ENCODE data around the gene AVPI1. TPM values are rescaled to one million over a fixed set of nuclear protein-coding genes. Genes with fewer than 3 reads are reported as not detected.

AVPI1 gene
- polyA plus RNA-seq, 3 donors, result 2.0 to 11.2 (median 2.9) TPM

DNA sequence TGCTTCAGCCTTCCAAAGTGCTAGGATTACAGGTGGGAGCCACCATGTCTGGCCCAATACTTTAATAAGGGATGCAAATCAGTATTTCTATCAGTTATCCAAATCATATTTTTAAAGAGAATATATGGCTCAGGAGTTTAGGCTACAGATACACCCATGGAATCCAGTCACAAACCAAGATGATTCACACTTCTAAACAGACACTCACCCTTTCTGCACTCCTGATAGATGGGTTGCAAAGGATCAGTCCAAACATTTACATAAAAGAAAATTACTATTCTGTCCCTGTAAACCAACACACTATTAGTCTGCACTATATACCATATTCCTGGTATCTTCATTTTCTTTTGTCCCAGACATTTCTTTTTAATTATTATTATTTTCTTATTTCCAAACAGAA lies 55.9 kb downstream of the AVPI1 start:
- DNase-seq, result no peak
- H3K9me3 ChIP-seq (replicated peaks in 1 of 2; ENCODE audit: control insufficient read depth in 1 of 2, insufficient read depth in 1 of 2, low read length in 2 of 2), result no peaks in the 10 kb centered on the region
- TF ChIP-seq, protein P1, sequence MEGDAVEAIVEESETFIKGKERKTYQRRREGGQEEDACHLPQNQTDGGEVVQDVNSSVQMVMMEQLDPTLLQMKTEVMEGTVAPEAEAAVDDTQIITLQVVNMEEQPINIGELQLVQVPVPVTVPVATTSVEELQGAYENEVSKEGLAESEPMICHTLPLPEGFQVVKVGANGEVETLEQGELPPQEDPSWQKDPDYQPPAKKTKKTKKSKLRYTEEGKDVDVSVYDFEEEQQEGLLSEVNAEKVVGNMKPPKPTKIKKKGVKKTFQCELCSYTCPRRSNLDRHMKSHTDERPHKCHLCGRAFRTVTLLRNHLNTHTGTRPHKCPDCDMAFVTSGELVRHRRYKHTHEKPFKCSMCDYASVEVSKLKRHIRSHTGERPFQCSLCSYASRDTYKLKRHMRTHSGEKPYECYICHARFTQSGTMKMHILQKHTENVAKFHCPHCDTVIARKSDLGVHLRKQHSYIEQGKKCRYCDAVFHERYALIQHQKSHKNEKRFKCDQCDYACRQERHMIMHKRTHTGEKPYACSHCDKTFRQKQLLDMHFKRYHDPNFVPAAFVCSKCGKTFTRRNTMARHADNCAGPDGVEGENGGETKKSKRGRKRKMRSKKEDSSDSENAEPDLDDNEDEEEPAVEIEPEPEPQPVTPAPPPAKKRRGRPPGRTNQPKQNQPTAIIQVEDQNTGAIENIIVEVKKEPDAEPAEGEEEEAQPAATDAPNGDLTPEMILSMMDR (IDR thresholded peaks at IDR 0.05), result no peak
- H3K4me1 ChIP-seq (ENCODE audit: control insufficient read depth in 1 of 2, insufficient read depth in 2 of 2, low read length in 2 of 2), result peaks cover 11 to 12% of the 10 kb centered on the region in 2 donors
- peaks cover 15% of the 10 kb centered on the region for H3K4me1 Mint-ChIP-seq
- no peak overlapping the region for H3K4me3 Mint-ChIP-seq
- H3K9ac ChIP-seq (ENCODE audit: insufficient read depth, low read length, poor library complexity, severe bottlenecking), result no peak overlapping the region
- no peak overlapping the region for H3K27ac ChIP-seq (ENCODE audit: low read depth in 1 of 2, low read length in 2 of 2)
- no peaks in the 10 kb centered on the region for H3K36me3 ChIP-seq (replicated peaks in 1 of 2; ENCODE audit: control insufficient read depth in 1 of 2, insufficient read depth in 2 of 2, low read length in 2 of 2)
- no peak overlapping the region for H3K27ac Mint-ChIP-seq
- no peaks in the 10 kb centered on the region for H3K79me2 ChIP-seq (ENCODE audit: insufficient read depth, low read length)
- H3K27me3 Mint-ChIP-seq (ENCODE audit: low read depth in 3 of 3), result peaks cover 2 to 5% (median 5%) of the 10 kb centered on the region in 3 donors
- no peak overlapping the region for H3K4me3 ChIP-seq (replicated peaks in 1 of 3; ENCODE audit: low read depth in 2 of 3, low read length in 3 of 3)
- H4K20me1 ChIP-seq (ENCODE audit: insufficient read depth, low read length), result no peaks in the 10 kb centered on the region
- intact Hi-C loops (cut with micrococcal nuclease), result loop anchor here in 1 of 2 donors (5.0 kb wide), 1 partner anchor 129 kb away; no protein-coding TSS in a partner anchor
- H3K9me3 Mint-ChIP-seq, result no peaks in the 10 kb centered on the region
- H3K27me3 ChIP-seq (ENCODE audit: control insufficient read depth in 2 of 2, insufficient read depth in 2 of 2, low read length in 2 of 2), result no peaks in the 10 kb centered on the region
- no peak overlapping the region for H3K4me2 ChIP-seq (replicated peaks; ENCODE audit: extremely low read depth, low read length, poor library complexity, severe bottlenecking)
- H2AFZ ChIP-seq (ENCODE audit: insufficient read depth, low read depth, low read length, poor library complexity, severe bottlenecking), result no peak overlapping the region
- no peaks in the 10 kb centered on the region for H3K36me3 Mint-ChIP-seq

DNA sequence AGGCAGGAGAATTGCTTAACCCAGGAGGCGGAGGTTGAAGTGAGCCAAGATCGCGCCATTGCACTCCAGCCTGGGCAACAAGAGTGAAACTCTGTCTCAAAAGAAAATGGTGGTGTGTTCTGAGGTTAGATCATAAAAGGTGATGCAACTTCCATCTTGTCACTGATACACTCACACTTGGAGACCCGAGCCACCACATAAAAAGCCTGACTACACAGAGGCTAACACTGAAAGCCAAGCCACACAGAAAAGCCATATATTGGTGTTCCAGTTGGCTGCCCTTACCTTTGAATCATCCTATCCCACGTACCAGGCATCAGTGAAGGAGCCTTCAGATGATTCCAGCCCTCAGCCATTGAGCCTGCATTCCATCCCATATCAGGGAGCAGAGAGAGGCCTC lies 57.8 kb downstream of the AVPI1 start:
- Histone ChIP-seq H3K9ac (ENCODE audit: insufficient read depth, low read length, poor library complexity, severe bottlenecking) (no peak overlapping the region), H3K27me3 (ENCODE audit: control insufficient read depth in 2 of 2, insufficient read depth in 2 of 2, low read length in 2 of 2) (no peaks in the 10 kb centered on the region), H4K20me1 (ENCODE audit: insufficient read depth, low read length) (no peaks in the 10 kb centered on the region), H3K36me3 (replicated peaks in 1 of 2; ENCODE audit: control insufficient read depth in 1 of 2, insufficient read depth in 2 of 2, low read length in 2 of 2) (no peaks in the 10 kb centered on the region), H3K4me1 (ENCODE audit: control insufficient read depth in 1 of 2, insufficient read depth in 2 of 2, low read length in 2 of 2) (peaks cover 11 to 12% of the 10 kb centered on the region in 2 donors), H3K79me2 (ENCODE audit: insufficient read depth, low read length) (no peaks in the 10 kb centered on the region), H2AFZ (ENCODE audit: insufficient read depth, low read depth, low read length, poor library complexity, severe bottlenecking) (no peak overlapping the region), H3K4me3 (replicated peaks in 1 of 3; ENCODE audit: low read depth in 2 of 3, low read length in 3 of 3) (no peak overlapping the region), H3K9me3 (replicated peaks in 1 of 2; ENCODE audit: control insufficient read depth in 1 of 2, insufficient read depth in 1 of 2, low read length in 2 of 2) (no peaks in the 10 kb centered on the region), H3K4me2 (replicated peaks; ENCODE audit: extremely low read depth, low read length, poor library complexity, severe bottlenecking) (no peak overlapping the region), H3K27ac (ENCODE audit: low read depth in 1 of 2, low read length in 2 of 2) (no peak overlapping the region)
- TF ChIP-seq, protein P1 (IDR thresholded peaks at IDR 0.05), result no peak
- Mint-ChIP-seq H3K4me3 (no peak overlapping the region), H3K4me1 (peaks cover 15% of the 10 kb centered on the region), H3K27ac (no peak overlapping the region), H3K27me3 (ENCODE audit: low read depth in 3 of 3) (peaks cover 2 to 7% (median 5%) of the 10 kb centered on the region in 3 donors), H3K36me3 (no peaks in the 10 kb centered on the region), H3K9me3 (no peaks in the 10 kb centered on the region)
- 100% methylated on average over 1 of the region's 5 CpGs for WGBS (ENCODE audit: insufficient coverage)
- intact Hi-C loops (cut with micrococcal nuclease), result no loop called here
- DNase-seq, result no peak

Data from CD14-positive monocyte (primary cell).